Chondrocyte (in vitro differentiated cells): Measurements from ENCODE around the gene SCAF8. TPM values are rescaled to one million over a fixed set of nuclear protein-coding genes. Genes with fewer than 3 reads are reported as not detected.

Experiments
- DNase-seq: peaks from one replicate; pipeline ENCODE4 v3.0.0; 2021; ENCODE audit warnings: mixed read lengths, low spot score
- H3K27ac Mint-ChIP-seq: one replicate; pipeline ENCODE4 v1.8.0; 2021; ENCODE audit warnings: mild to moderate bottlenecking, moderate library complexity, mixed read lengths; ENCODE audit not compliant: unreplicated experiment
- H3K27me3 Mint-ChIP-seq: 2 replicates; pipeline ENCODE4 v1.8.0; 2021; ENCODE audit warnings: low read depth, mixed read lengths
- H3K36me3 Mint-ChIP-seq: 2 replicates; pipeline ENCODE4 v1.8.0; 2021; ENCODE audit warnings: low read depth, mixed read lengths
- H3K4me1 Mint-ChIP-seq: 2 replicates; pipeline ENCODE4 v1.8.0; 2021; ENCODE audit warnings: low read depth, mild to moderate bottlenecking, mixed read lengths
- H3K4me3 Mint-ChIP-seq: one replicate; pipeline ENCODE4 v1.8.0; 2021; ENCODE audit warnings: mild to moderate bottlenecking, moderate library complexity, mixed read lengths; ENCODE audit not compliant: unreplicated experiment
- H3K9me3 Mint-ChIP-seq: 2 replicates; pipeline ENCODE4 v1.8.0; 2021; ENCODE audit warnings: low read depth, mixed read lengths
- total RNA-seq: library from RNA; stranded (reverse); gene quantifications from 3 replicates; pipeline ENCODE4 v1.2.1, GENCODE V29; 2021
- TF ChIP-seq, protein P1 (sequence below): fragments of 200-600 bp; sonication (generic); IDR thresholded peaks from 2 replicates; pipeline ENCODE4 v1.5.0; 2021; ENCODE audit warnings: antibody characterized with exemption, mild to moderate bottlenecking, moderate library complexity

The SCAF8 gene
- total RNA-seq, 1 donor from 2014 or later: 36.3 TPM

- H3K4me3 Mint-ChIP-seq: no peak overlapping the region
- peak overlapping the region; percentile 66 for H3K27ac Mint-ChIP-seq
- H3K27me3 Mint-ChIP-seq: no peaks in the 10 kb centered on the region
- H3K36me3 Mint-ChIP-seq: peaks cover 32% of the 10 kb centered on the region
- H3K9me3 Mint-ChIP-seq: no peaks in the 10 kb centered on the region
- peaks cover 17% of the 10 kb centered on the region for H3K4me1 Mint-ChIP-seq
- DNase-seq: no peak
- TF ChIP-seq, protein P1, sequence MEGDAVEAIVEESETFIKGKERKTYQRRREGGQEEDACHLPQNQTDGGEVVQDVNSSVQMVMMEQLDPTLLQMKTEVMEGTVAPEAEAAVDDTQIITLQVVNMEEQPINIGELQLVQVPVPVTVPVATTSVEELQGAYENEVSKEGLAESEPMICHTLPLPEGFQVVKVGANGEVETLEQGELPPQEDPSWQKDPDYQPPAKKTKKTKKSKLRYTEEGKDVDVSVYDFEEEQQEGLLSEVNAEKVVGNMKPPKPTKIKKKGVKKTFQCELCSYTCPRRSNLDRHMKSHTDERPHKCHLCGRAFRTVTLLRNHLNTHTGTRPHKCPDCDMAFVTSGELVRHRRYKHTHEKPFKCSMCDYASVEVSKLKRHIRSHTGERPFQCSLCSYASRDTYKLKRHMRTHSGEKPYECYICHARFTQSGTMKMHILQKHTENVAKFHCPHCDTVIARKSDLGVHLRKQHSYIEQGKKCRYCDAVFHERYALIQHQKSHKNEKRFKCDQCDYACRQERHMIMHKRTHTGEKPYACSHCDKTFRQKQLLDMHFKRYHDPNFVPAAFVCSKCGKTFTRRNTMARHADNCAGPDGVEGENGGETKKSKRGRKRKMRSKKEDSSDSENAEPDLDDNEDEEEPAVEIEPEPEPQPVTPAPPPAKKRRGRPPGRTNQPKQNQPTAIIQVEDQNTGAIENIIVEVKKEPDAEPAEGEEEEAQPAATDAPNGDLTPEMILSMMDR: no peak
Observed at GRCh38 chr6:154824076-154824475, 90.9 kb downstream of the SCAF8 start.

- DNase-seq: no peak
- H3K36me3 Mint-ChIP-seq: peaks cover 21% of the 10 kb centered on the region
- no peak overlapping the region for H3K4me3 Mint-ChIP-seq
- H3K27me3 Mint-ChIP-seq: no peaks in the 10 kb centered on the region
- H3K4me1 Mint-ChIP-seq: no peaks in the 10 kb centered on the region
- H3K27ac Mint-ChIP-seq: peak overlapping the region; percentile 4
- TF ChIP-seq, protein P1: no peak
- no peaks in the 10 kb centered on the region for H3K9me3 Mint-ChIP-seq
Observed at GRCh38 chr6:154829970-154830369, 96.8 kb downstream of the SCAF8 start.

GRCh38 chr6:154830771-154831170 lies 97.6 kb downstream of the SCAF8 start:
- H3K4me1 Mint-ChIP-seq: no peaks in the 10 kb centered on the region
- H3K27ac Mint-ChIP-seq: no peak overlapping the region
- TF ChIP-seq, protein P1: no peak
- H3K9me3 Mint-ChIP-seq: no peaks in the 10 kb centered on the region
- H3K36me3 Mint-ChIP-seq: peaks cover 21% of the 10 kb centered on the region
- H3K27me3 Mint-ChIP-seq: no peaks in the 10 kb centered on the region
- H3K4me3 Mint-ChIP-seq: no peak overlapping the region
- DNase-seq: no peak

GRCh38 chr6:154835307-154835706 lies 102.1 kb downstream of the SCAF8 start:
- TF ChIP-seq, protein P1: no peak
- H3K27me3 Mint-ChIP-seq: no peaks in the 10 kb centered on the region
- DNase-seq: no peak
- H3K27ac Mint-ChIP-seq: no peak overlapping the region
- peaks cover 11% of the 10 kb centered on the region for H3K36me3 Mint-ChIP-seq
- peaks cover 9% of the 10 kb centered on the region for H3K4me1 Mint-ChIP-seq
- no peaks in the 10 kb centered on the region for H3K9me3 Mint-ChIP-seq
- no peak overlapping the region for H3K4me3 Mint-ChIP-seq

DNA sequence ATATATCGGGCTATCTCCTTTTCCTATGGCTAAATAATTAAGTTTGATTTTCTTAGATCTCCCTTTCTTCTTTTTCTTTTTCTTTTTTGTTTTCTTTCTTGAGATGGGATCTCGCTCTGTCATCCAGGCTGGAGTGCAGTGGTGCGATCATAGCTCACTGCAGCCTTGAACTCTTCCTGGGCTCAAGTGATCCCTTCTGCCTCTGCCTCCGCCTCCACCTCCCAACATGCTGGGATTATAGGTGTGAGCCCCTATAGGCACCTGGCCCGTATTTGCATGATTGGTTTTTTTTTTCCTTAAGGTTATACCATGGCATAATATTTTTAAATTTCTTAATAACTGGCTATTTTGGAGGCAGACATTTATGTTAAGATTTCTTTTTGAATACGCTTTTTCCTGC lies 106.3 kb downstream of the SCAF8 start:
- no peak for DNase-seq
- Mint-ChIP-seq H3K27me3 (no peaks in the 10 kb centered on the region), H3K36me3 (peaks cover 4% of the 10 kb centered on the region), H3K27ac (peak overlapping the region; percentile 47), H3K4me3 (no peak overlapping the region), H3K4me1 (peaks cover 18% of the 10 kb centered on the region), H3K9me3 (no peaks in the 10 kb centered on the region)
- TF ChIP-seq, protein P1: no peak
